Stimulated activated CD4-positive, alpha-beta T cell treated with anti-CD3 and anti-CD28 coated beads, Interleukin-2, amount 100 ng/mL, for 48 hours (primary cell): Measurements from ENCODE around the gene CLEC14A.

ENCODE experiments used
- DNase-seq, 2 donors: peaks; one replicate each; pipeline ENCODE4 v3.0.0-alpha.2; 2020

The CLEC14A gene

GRCh38 chr14:38243696-38244240 is 12.1 kb downstream of the CLEC14A start:
- DNase-seq = no peak

GRCh38 chr14:38238878-38239277 is 17.0 kb downstream of the CLEC14A start:
- no peak for DNase-seq

- DNase-seq = no peak
Observed at GRCh38 chr14:38238332-38238731, 17.6 kb downstream of the CLEC14A start.

- no peak for DNase-seq
Observed at GRCh38 chr14:38233218-38233617, 22.7 kb downstream of the CLEC14A start.

DNA sequence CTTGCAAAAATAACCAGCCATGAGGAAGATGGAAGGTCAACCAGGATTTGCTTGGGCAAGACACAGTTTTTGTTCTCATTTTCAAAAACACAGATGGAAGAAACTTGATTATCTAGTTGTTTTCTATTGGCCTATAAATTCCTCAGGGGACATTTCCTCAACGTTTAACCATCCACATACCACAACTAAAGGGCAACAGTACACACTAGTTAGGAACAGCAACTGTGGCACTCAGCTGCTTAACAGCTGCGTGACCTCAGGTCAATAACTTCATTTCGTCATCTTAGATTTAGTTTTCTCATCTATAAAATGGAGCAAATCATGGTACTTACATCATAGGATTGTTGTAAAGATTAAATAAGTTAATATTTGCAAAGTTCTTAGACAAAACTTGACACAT is 29.5 kb downstream of the CLEC14A start:
- no peak for DNase-seq

DNA sequence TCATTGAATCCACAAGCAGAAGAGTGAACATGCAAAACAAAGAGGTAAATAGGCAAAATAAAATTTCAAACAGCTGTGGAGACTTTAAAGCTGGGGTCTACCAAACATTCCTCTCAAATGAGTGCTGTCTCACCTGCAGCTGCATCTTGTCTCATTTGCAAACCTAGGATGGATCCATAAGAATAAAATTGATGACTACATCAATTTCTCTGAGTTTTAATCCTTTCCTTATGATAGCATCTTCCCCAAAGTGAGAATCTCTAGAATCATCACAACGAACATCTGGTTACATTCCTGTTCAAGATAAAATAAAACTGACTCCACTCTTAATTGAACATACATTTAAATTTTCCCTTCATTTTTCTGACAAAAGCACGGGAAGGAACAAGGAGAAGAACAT is 29.9 kb downstream of the CLEC14A start:
- DNase-seq = no peak

- no peak for DNase-seq
Observed at GRCh38 chr14:38224338-38224737, 31.6 kb downstream of the CLEC14A start.

DNA sequence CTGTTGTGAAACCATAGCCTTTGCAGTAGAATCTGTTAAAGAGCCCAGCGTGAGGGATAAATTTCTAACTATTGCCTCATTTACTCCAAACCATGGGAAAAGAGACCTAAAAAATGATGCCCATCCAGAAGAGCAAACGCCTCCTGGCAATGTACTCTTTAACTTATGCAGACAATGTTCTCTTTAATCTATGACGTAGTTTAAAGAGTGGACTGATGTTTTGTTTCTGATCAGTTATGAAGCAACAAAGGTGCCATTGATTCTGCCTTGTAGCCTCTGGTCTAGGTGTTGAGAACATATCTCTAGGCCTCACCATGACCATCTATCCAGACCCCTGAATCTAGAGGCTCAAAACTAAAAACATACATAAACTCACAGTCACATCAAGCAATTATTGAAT is 34.8 kb downstream of the CLEC14A start:
- no peak for DNase-seq

DNA sequence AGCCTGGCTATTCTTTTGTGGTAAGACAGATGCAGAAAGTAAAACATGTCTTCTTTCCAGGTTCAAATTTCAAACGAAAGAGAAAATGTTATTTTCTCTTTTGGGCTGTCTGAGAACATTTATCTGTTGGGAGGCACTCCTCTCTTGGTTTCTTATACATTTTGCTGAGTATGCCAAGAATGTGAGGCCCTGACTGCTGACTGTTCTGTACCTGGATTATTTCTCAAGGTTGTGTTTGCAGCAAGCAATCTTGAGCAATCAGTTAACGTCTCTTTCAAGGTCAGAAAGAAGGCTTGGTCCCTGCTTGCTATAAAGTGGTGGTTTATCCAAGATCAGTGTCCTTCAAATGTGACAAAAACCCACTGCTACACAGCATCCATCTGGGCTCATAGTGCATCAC is 38.3 kb downstream of the CLEC14A start:
- no peak for DNase-seq

GRCh38 chr14:38213001-38213400 is 42.9 kb downstream of the CLEC14A start:
- DNase-seq = no peak

- DNase-seq = no peak
Observed at GRCh38 chr14:38212111-38212510, 43.8 kb downstream of the CLEC14A start.

DNA sequence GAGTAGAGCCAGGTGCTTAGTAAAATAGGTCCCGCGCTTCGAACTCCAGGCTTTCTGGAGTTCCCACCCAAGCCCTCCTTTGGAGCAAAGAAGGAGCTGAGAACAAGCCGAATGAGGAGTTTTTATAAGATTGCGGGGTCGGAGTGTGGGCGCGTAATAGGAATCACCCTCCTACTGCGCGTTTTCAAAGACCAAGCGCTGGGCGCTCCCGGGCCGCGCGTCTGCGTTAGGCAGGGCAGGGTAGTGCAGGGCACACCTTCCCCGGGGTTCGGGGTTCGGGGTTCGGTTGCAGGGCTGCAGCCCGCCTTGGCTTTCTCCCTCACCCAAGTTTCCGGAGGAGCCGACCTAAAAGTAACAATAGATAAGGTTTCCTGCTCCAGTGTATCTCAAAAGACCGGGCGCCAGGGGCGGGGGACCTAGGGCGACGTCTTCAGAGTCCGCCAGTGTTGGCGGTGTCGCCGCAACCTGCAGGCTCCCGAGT is 44.6 kb downstream of the CLEC14A start:
- DNase-seq = no peak

GRCh38 chr14:38210587-38211216 is 45.2 kb downstream of the CLEC14A start:
- DNase-seq = no peak

- DNase-seq = no peak
Observed at GRCh38 chr14:38209572-38210557, 46.0 kb downstream of the CLEC14A start.

DNA sequence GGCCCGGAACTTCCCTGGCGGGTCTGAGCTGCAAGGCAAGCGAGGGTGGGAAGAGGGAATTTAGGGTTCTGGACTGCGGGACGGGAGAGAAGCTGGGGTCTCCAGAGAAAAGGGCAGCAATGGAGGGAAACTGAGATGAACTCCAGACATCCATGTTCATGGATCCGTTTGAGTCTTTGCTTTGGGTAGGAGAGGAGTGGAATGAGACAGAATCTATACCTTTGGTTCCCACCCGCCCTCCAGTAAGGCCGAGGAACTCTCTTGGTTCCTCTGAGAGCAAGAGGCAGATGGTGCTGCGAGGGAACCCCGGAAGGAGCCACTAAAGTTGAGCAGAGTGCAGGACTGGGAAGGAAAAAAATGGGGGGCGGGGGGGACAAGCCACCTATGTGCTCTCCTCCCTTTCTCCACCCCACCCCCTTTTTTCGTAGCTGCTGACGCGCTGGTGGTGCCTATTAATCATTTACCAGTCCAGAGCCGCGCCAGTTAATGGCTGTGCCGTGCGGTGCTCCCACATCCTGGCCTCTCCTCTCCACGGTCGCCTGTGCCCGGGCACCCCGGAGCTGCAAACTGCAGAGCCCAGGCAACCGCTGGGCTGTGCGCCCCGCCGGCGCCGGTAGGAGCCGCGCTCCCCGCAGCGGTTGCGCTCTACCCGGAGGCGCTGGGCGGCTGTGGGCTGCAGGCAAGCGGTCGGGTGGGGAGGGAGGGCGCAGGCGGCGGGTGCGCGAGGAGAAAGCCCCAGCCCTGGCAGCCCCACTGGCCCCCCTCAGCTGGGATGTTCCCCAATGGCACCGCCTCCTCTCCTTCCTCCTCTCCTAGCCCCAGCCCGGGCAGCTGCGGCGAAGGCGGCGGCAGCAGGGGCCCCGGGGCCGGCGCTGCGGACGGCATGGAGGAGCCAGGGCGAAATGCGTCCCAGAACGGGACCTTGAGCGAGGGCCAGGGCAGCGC is 47.0 kb downstream of the CLEC14A start:
- DNase-seq = no peak

DNA sequence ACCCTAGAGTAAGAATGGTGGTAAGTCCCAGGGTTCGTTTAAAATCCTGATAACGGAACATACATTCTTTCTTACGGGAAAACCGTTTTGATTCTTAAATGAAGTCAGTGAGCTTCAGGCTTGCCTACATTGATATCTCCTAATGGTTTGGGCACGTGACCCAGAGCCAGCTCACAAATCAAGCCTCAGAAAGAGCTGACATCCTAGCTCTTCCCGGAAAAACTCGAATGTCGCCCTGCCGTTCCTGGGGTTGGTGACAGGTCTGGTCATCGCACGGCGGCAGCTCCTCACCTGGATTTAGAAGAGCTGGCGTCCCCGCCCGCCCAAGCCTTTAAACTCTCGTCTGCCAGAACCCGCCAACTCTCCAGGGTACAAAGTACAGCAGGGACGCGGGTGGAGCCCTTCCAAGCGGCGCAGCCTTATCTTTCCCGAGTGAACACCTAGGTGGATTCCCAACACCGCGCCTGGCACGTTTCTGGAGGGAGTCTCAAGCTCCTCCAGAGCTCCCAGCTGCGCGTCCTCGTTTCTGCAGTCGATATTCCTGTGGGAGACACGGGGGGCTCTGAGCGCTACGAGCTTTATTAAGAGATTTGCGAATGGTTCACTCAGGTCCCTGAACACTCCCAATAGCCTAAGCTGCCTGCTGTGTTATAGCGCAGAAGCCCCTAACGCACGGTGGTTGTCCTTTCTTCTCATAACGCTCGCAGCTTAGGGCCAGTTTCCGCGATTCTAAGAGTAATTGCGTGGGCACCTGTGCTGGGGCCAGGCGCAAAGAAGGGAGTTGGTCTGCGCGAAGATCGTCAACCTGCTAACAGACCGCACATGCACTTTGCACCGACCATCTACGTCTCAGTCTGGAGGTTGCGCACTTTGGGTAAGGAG is 47.9 kb downstream of the CLEC14A start, which contains the start of gene SSTR1:
TSS of gene SSTR1 (plus strand) at position 169 of the 882 bp plus-strand sequence. CDS start 1,486 bp downstream, outside the sequence.
- no peak for DNase-seq

DNA sequence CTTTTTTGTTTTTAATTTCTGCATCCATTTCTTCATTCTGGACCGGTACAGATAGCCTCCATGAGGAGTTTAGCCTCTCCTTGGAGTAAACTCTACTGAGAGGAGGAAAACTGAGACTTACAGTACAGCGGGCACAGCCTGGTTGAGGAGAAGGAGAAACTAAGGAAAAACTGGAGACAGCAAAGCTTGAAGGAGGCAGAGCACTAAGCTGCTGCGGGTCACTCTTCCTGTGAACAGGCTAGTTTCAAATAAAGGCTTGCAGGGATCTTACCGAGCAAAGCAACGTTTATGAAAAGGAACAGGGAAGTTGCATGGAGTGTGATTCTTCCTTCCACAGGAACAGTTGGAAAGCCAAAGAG is 48.5 kb downstream of the CLEC14A start:
- DNase-seq = no peak

DNA sequence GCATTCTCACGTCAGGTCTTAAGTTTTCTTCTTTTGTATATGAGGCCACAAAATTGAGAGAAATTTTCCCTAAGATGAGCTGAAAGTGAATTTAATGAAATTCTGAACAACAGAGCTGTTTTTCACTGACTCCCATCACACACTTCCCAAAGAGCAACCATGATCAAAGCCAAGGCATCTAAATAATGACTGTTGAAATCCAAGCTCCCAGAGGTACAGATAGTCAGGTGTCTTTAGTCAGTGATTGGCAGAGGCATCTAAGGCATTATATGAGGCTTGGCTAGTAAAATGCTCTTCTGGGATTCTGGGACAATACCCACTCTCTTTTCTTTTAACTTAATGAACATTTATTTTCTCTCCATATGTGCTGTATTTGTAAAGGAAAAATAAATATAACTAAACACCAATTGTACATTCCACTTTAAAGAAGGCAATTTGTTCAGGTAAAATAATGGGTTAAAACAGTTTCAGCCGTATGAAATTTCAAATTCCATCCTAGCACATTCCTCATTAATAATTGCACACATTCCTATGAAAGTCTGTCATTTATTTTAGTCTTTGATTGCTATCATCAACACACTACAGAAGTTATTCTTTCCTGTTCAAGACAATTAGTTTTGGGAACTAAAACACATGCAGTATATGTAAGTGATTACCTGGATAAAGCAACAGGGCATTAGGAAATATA is 49.1 kb downstream of the CLEC14A start:
- DNase-seq = no peak

DNA sequence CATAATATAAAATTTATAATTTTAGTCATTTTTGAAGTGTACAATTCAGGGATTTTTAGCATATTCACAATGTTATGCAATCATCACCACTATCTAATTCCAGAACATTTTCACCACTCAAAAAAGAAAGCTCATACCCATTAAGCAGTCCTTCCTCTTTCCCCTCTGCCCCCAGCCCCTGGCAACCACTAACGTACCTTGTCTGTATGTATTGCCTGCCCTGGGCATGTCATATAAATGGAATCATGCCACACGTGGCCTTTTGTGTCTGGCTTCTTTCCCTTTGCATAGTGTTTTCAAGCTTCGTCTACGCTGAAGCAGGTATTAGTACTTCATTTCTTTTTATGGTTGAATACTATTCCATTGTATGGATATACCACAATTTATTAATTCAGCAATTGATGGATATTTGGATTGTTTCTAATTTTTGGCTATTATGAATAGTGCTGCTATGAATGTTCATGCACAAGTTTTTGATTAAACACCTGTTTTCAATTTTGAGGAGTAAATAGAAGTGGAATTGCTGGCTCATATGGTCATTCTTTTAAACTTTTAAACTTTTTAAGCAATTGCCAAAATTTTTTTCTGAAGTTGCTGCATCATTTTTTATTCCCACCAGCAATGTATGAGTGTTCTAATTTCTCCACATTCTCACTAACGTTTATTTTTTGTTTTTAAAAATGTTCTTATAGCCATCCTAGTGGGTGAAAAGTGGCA is 49.8 kb downstream of the CLEC14A start:
- DNase-seq = no peak
